Fibroblast of lung (primary cell): ENCODE measurements around the gene MKI67. TPM values are rescaled to one million over a fixed set of nuclear protein-coding genes. Genes with fewer than 3 reads are reported as not detected.

ENCODE experiments used
- DNase-seq, 2 donors: peaks; one replicate each; pipeline versions ENCODE4 v3.0.0 to v3.0.0-alpha.2; 2010; ENCODE audit warnings: low read depth in 2 of 2
- H2AFZ ChIP-seq: 2 replicates; pipeline ENCODE4 v1.5.1; 2012; ENCODE audit warnings: low read length, control low read depth, inconsistent platforms
- H3K27ac ChIP-seq: 2 replicates; pipeline ENCODE4 v1.5.1; 2011; ENCODE audit warnings: low read length, control low read depth; ENCODE audit not compliant: insufficient read depth
- H3K27me3 ChIP-seq: 2 replicates; pipeline ENCODE4 v1.5.1; 2011; ENCODE audit warnings: mild to moderate bottlenecking, low read length; ENCODE audit not compliant: control insufficient read depth, insufficient read depth
- H3K36me3 ChIP-seq: 2 replicates; pipeline ENCODE4 v1.5.1; 2011; ENCODE audit warnings: low read length; ENCODE audit not compliant: control insufficient read depth, insufficient read depth
- H3K4me1 ChIP-seq: 2 replicates; pipeline ENCODE4 v1.5.1; 2011; ENCODE audit warnings: low read length; ENCODE audit not compliant: control insufficient read depth, insufficient read depth; ENCODE audit errors: extremely low read depth
- H3K4me2 ChIP-seq: 2 replicates; pipeline ENCODE4 v1.5.1; 2011; ENCODE audit warnings: low read length, control low read depth; ENCODE audit not compliant: insufficient read depth; ENCODE audit errors: extremely low read depth
- H3K4me3 ChIP-seq, 4 experiments: fragments of 200-600 bp in 1 of 4; sonication (generic) in 1 of 4; replicated peaks in 1 of 4; 2 replicates each; pipeline ENCODE4 v1.5.1; 2011 to 2016; ENCODE audit warnings: low read length in 4 of 4, low read depth in 3 of 4, mild to moderate bottlenecking in 3 of 4, control low read depth in 2 of 4, inconsistent platforms in 1 of 4, mixed read lengths in 1 of 4; ENCODE audit not compliant: insufficient read depth in 1 of 4; ENCODE audit errors: control extremely low read depth in 1 of 4
- H3K79me2 ChIP-seq: 2 replicates; pipeline ENCODE4 v1.5.1; 2012; ENCODE audit warnings: mild to moderate bottlenecking, low read length, inconsistent platforms; ENCODE audit not compliant: control insufficient read depth, insufficient read depth
- H3K9ac ChIP-seq: 2 replicates; pipeline ENCODE4 v1.5.1; 2011; ENCODE audit warnings: mild to moderate bottlenecking, low read length, control low read depth; ENCODE audit not compliant: insufficient read depth
- H3K9me3 ChIP-seq: 2 replicates; pipeline ENCODE4 v1.5.1; 2012; ENCODE audit warnings: low read depth, low read length; ENCODE audit not compliant: control insufficient read depth, insufficient read depth
- H4K20me1 ChIP-seq: 2 replicates; pipeline ENCODE4 v1.5.1; 2011; ENCODE audit warnings: low read length; ENCODE audit not compliant: control insufficient read depth, insufficient read depth; ENCODE audit errors: extremely low read depth
- CTCF ChIP-seq, 2 donors: IDR thresholded peaks in 1 of 2; conservative IDR thresholded peaks in 1 of 2; 1 replicate in 1 of 2; 2 replicates in 1 of 2; pipeline ENCODE4 v1.5.1; 2011 to 2012; ENCODE audit warnings: low read length in 2 of 2, control low read depth in 1 of 2, inconsistent platforms in 1 of 2, low read depth in 1 of 2, mild to moderate bottlenecking in 1 of 2
- EZH2 ChIP-seq: IDR thresholded peaks from 2 replicates; pipeline ENCODE4 v1.5.1; 2012; ENCODE audit warnings: low read length, control low read depth, mild to moderate bottlenecking; ENCODE audit errors: missing control alignments
- polyA plus RNA-seq, 2 donors: library from polyadenylated mRNA; depleted of rRNA in 1 of 2; stranded (reverse) in 1 of 2; unstranded in 1 of 2; fragments of >200 nt; gene quantifications; 2 replicates each; pipeline ENCODE4 v1.2.1, GENCODE V29; 2011 to 2012; ENCODE audit warnings: missing spikeins in 1 of 2
- total RNA-seq: library from RNA; depleted of rRNA; stranded (reverse); fragments of >200 nt; gene quantifications from 2 replicates; pipeline ENCODE4 v1.2.1, GENCODE V29; 2014

The MKI67 gene
- total and polyA plus RNA-seq, 2 donors (not counting 1 experiment from before 2014, with no cell fraction given) = 4.3 to 6.4 TPM

GRCh38 chr10:128137877-128138276 is 11.7 kb upstream of the MKI67 start:
- no peak overlapping the region for H2AFZ ChIP-seq
- peak in 1 of 2 donors; percentile 36 for DNase-seq

DNA sequence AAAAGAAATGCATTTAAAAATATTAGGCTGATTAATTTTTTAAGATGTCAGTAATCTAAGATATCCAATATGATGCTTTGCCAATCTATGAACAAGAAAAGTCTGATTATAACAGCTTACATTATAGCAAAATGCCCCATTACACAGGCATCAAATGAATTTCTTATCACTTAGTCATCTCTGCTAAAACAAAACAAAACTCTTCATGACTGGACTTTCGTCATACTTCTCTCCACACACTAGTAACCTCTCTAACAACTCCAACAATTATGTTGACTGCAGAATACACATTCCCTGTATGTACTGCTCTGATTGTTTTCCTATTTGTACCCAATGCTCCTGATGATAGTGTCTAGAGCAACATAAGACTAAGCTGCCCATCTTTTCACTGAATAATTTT is 3.8 kb upstream of the MKI67 start:
- Histone ChIP-seq H4K20me1 (no peaks in the 10 kb centered on the region), H3K36me3 (no peaks in the 10 kb centered on the region), H3K27ac (no peak overlapping the region), H3K27me3 (no peaks in the 10 kb centered on the region), H3K4me1 (peaks cover under 1% of the 10 kb centered on the region), H2AFZ (no peak overlapping the region), H3K4me3 (no peak overlapping the region), H3K9ac (no peak overlapping the region), H3K79me2 (peaks cover 11% of the 10 kb centered on the region), H3K9me3 (no peaks in the 10 kb centered on the region), H3K4me2 (no peak overlapping the region)
- TF ChIP-seq CTCF (conservative IDR thresholded peaks at IDR 0.05 in 1 of 2, IDR thresholded peaks at IDR 0.05 in 1 of 2; ENCODE audit: low read depth in 1 of 2, low read length in 2 of 2) (no peak), EZH2 (no peak)
- DNase-seq = peak in 1 of 2 donors; percentile 63

More at GRCh38 chr10:128137877-128138276, 11.7 kb upstream of the MKI67 start:
- Histone ChIP-seq H4K20me1 (no peaks in the 10 kb centered on the region), H3K4me1 (no peaks in the 10 kb centered on the region), H3K4me2 (no peak overlapping the region), H3K27me3 (no peaks in the 10 kb centered on the region), H3K27ac (no peak overlapping the region), H3K9ac (no peak overlapping the region), H3K9me3 (no peaks in the 10 kb centered on the region), H3K79me2 (no peaks in the 10 kb centered on the region), H3K36me3 (no peaks in the 10 kb centered on the region), H3K4me3 (no peak overlapping the region)
- TF ChIP-seq CTCF (conservative IDR thresholded peaks at IDR 0.05 in 1 of 2, IDR thresholded peaks at IDR 0.05 in 1 of 2; ENCODE audit: low read depth in 1 of 2, low read length in 2 of 2) = no peak
- no peak for TF ChIP-seq EZH2

GRCh38 chr10:128128582-128128981 is 2.4 kb upstream of the MKI67 start:
- no peaks in the 10 kb centered on the region for H4K20me1 ChIP-seq
- TF ChIP-seq CTCF (conservative IDR thresholded peaks at IDR 0.05 in 1 of 2, IDR thresholded peaks at IDR 0.05 in 1 of 2; ENCODE audit: low read depth in 1 of 2, low read length in 2 of 2) (no peak), EZH2 (no peak)
- no peak overlapping the region for H3K9ac ChIP-seq
- H3K4me3 ChIP-seq = no peak overlapping the region
- H3K36me3 ChIP-seq = no peaks in the 10 kb centered on the region
- H3K4me1 ChIP-seq = peaks cover 3% of the 10 kb centered on the region
- H3K79me2 ChIP-seq = peaks cover 26% of the 10 kb centered on the region
- H3K27ac ChIP-seq = no peak overlapping the region
- no peak overlapping the region for H2AFZ ChIP-seq
- no peaks in the 10 kb centered on the region for H3K27me3 ChIP-seq
- no peak overlapping the region for H3K4me2 ChIP-seq
- no peaks in the 10 kb centered on the region for H3K9me3 ChIP-seq
- DNase-seq = no peak
